Measurements from ENCODE around the gene EFS.

GRCh38 chr14:23307687-23308644 lies 57.0 kb downstream of the EFS start:
- TF ChIP-seq CTCF (IDR thresholded peaks at IDR 0.05; ENCODE audit: borderline replicate concordance, extremely low read depth, low read length, poor library complexity, severe bottlenecking): no peak
- TF ChIP-seq EZH2 (IDR thresholded peaks at IDR 0.05; ENCODE audit: borderline replicate concordance, low read depth, low read length, severe bottlenecking): no peak
